Inflammatory macrophage treated with lipopolysaccharide for 1 hour (primary cell): ENCODE measurements around the gene PPP1R3F.
"Not testable (repeated sequence)": the region's sequence is repeated elsewhere in the genome, so short reads cannot be mapped to it uniquely, and the experiment has no call there.

Source experiments
- DNase-seq, 2 donors: peaks; one replicate each; pipeline ENCODE4 v3.0.0-alpha.2; 2020 to 2022

Gene PPP1R3F

GRCh38 chrX:49322266-49322665 lies 52.7 kb downstream of the PPP1R3F start:
- DNase-seq = not testable (repeated sequence)

- DNase-seq = not testable (repeated sequence)
Measured at GRCh38 chrX:49323735-49324134, 54.1 kb downstream of the PPP1R3F start.

GRCh38 chrX:49330421-49330820 lies 60.8 kb downstream of the PPP1R3F start:
- DNase-seq = not testable (repeated sequence)

GRCh38 chrX:49331282-49331681 lies 61.7 kb downstream of the PPP1R3F start, which contains the start of gene GAGE13:
Gene GAGE13, plus strand, starts transcription at chrX:49331582. Its CDS starts 1,156 bp downstream, at chrX:49332738.
- not testable (repeated sequence) for DNase-seq

GRCh38 chrX:49331841-49332240 lies 62.2 kb downstream of the PPP1R3F start:
- DNase-seq = not testable (repeated sequence)
